HFF-Myc (cell line): ENCODE data around the gene ZSCAN10.

Experiments
- DNase-seq: peaks from one replicate; pipeline ENCODE4 v3.0.0-alpha.2; 2011; ENCODE audit warnings: low read depth; ENCODE audit errors: extremely low read depth
- H3K4me3 ChIP-seq: replicated peaks from 2 replicates; pipeline ENCODE4 v1.5.1; 2011; ENCODE audit warnings: low read depth, mild to moderate bottlenecking, control low read depth, low read length
- TF ChIP-seq, protein P1 (sequence below): IDR thresholded peaks from 2 replicates; pipeline ENCODE4 v1.5.1; 2012; ENCODE audit warnings: mild to moderate bottlenecking, low read depth, low read length, control low read depth; ENCODE audit errors: missing control alignments

Gene ZSCAN10

DNA sequence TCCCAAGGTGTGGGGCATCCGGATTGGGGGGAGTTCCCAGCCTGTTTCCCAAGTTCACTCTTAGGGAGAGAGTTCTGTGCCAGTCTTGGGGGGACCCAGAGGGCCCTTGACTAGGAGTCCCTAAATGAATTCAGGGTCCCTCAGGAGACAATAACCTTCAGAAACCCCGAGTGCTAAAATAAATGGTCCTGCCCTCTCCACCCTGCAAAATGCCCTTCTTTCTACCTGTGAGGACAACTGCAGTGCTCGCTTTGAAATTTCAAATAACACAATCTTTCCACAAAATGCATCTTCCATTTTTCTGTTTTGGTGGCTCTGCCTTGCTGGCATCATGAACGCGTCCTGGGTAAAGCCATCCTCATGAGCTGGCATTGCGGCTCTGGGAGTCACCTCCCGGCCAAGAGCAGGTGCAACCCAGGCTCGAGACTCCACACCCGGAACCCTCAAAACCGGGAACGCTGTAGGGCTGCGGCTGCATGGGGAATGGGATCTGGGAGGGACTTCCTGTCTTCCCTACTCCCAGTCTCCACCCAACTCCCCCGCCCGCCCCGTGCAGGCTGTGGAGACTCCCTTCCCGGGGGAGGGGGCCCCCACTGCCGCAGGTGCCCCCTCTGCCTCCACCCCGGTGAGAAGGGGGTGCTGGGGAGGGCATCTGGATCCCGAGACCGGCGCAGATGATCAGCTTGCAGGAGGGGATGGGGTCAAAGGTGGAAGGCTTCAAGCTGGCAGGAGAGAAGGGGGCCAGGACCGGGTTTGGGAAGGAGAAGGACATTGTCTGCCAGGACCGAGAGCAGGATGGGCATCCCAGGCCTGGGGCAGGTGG, 13.2 kb upstream of the ZSCAN10 start, which contains the start of gene ZNF205:
TSS of gene ZNF205 (plus strand) at position 529 of the 823 bp plus-strand sequence. CDS start 845 bp downstream, outside the sequence.
- no peak for DNase-seq
- TF ChIP-seq, protein P1, sequence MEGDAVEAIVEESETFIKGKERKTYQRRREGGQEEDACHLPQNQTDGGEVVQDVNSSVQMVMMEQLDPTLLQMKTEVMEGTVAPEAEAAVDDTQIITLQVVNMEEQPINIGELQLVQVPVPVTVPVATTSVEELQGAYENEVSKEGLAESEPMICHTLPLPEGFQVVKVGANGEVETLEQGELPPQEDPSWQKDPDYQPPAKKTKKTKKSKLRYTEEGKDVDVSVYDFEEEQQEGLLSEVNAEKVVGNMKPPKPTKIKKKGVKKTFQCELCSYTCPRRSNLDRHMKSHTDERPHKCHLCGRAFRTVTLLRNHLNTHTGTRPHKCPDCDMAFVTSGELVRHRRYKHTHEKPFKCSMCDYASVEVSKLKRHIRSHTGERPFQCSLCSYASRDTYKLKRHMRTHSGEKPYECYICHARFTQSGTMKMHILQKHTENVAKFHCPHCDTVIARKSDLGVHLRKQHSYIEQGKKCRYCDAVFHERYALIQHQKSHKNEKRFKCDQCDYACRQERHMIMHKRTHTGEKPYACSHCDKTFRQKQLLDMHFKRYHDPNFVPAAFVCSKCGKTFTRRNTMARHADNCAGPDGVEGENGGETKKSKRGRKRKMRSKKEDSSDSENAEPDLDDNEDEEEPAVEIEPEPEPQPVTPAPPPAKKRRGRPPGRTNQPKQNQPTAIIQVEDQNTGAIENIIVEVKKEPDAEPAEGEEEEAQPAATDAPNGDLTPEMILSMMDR = no peak
- H3K4me3 ChIP-seq = peak within 1 kb of the TSS; percentile 97

DNA sequence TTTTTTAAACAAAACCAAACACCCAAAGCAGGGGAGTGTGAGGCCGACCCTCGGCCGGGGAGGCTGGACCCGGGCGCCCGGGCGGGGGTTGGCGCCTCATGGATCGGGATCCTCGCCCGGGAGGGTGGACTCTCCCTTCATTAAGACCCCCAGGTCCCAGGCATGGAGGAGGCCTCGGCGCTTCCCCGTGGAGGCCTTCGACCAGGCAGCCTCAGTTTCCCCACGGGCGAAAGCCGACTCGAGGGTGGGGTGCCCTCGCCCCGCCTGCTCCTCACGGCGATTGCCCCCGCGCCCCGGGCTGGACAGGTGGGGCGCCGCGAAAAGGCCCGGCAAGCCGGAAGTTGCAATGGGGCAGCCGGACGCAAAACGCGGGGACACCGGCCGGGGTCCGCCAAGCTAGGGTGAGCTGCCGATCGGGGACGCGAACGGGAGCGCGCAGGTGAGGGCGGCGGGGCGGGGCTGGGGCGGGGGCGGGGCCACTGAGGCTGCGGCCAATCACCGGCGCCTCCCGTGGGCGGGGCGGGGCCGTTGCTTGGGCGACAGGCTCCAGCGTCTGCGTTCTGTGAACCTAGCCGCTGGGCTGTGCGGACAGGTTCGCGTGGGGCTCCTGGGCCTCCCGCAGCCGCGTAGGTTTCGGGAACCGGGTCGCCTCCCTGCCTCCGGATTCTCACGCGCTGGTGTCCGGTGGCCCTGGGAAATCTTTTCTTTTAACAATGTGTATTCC, 7.3 kb upstream of the ZSCAN10 start:
- peak overlapping the region; percentile 61 for H3K4me3 ChIP-seq
- no peak for DNase-seq

DNA sequence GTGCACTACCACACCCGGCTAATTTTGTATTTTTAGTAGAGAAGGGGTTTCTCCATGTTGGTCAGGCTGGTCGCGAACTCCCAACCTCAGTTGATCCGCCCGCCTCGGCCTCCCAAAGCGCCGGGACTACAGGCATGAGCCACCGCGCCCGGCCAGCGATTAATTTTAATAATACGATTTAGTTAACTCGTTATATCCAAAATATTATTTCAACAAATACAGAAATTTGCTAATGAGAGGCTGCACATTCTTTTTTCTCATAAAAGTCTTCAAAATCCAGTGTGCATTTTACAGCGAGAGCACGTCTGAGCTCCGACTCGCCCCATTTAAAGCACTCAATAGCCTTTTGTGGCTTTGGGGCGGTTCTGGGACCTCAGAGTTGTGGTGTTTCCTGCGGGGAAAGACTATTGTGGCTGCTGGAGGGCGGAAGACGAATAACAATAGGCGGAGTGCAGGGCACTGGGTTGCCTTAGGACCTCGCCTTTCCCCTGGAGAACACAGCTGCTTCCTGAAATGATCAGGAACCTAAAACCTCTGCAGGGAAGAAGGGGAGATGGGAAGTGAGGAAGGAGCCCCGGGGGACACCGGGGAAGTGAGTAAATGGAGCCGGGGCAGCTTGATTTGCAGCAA, 2.9 kb upstream of the ZSCAN10 start:
- TF ChIP-seq, protein P1 = no peak
- no peak for DNase-seq

More for the DNA sequence above, 7.3 kb upstream of the ZSCAN10 start:
- TF ChIP-seq, protein P1 = no peak

DNA sequence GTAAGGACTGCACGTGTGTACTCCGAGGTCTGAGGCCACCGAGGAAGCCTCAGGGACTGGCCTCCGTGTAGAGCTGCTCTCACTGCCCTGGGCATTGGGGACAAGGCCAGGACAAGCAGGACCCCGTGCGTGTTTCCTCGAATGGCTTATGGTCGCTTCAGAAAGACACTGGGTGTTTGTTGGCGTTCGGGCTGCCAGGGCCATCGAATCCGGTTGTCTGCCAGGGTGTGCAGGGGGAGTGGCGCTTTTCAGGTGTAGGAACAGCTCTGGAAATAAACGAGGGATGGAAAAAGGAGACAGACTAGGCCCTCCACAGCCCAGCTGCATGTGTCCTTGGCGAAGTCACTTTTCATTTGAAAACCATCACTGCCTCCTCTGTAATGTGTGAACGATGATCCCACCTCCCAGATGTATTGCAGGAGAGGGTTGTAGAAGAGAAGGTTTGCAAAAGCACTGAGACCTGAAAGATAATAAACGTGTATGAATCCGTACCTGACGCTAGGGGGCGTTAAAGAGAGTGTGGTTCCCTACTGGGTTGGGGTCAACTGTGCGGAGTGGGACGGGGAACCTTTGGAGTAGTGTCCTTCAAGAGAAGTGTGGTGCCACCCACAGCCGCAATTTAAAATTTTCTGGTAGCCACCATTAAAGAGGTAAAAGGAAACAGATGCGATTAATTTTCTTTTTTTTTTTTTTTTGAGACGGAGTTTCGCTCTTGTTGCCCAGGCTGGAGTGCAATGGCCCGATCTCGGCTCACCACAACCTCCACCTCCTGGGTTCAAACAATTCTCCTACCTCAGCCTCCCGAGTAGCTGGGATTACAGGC, 2.1 kb upstream of the ZSCAN10 start:
- DNase-seq = no peak
- TF ChIP-seq, protein P1 = peak; percentile 64
- no peak overlapping the region for H3K4me3 ChIP-seq

More for the DNA sequence above, 2.9 kb upstream of the ZSCAN10 start:
- no peak overlapping the region for H3K4me3 ChIP-seq

DNA sequence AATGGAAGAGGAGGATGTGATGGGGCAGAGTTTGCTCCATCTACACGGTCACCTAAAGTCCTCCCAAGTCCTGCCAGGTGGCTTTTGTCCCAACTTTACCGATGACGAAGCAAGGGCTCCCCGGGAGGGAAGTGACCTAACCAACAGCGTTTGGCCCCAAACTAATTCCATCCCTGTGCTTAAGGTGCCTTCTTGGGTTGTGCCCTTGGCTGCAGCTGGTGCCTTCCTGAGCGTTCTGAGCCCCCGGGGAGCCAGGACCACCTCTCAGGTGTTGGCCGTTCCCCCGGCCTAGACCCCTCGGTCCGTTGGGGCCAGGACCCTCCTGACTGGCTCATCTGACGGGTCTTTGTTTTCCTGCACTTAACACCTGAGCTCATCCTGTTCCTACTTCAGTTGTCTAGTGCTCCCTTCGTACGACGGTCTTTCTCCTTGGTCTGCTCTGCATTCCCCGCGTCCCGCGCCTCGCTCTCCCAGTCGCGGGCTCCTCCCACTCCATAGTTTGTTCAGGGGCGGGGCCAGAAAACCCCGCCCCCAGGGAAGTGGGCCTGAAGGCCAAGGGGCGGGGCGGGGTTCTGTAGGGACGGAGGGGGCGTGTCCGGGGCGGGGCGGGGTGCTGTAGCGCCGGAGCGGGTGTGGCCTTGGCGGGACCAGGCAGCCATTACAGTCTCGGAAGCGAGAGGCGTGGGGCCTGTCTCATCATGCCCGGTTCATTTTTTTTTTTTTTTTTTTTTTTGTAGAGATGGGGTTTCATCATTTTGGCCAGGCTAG, 822 bp upstream of the ZSCAN10 start:
- H3K4me3 ChIP-seq = no peak overlapping the region
- TF ChIP-seq, protein P1 = no peak
- peak; percentile 51 for DNase-seq
